ENCODE data around the gene CASP8. TPM values are rescaled to one million over a fixed set of nuclear protein-coding genes. Genes with fewer than 3 reads are reported as not detected.

Gene CASP8
- total and polyA plus RNA-seq, 2 donors (not counting 3 experiments of a cell fraction or from before 2014, with no cell fraction given), result 5.3 to 5.8 TPM

- BruUV-seq (replicated peaks), result no TSS peak
- Histone ChIP-seq H3K4me1 (ENCODE audit: control insufficient read depth, extremely low read depth, insufficient read depth, low read length) (no peaks in the 10 kb centered on the region), H3K27me3 (ENCODE audit: control insufficient read depth in 2 of 2, insufficient read depth in 2 of 2, low read length in 2 of 2) (no peaks in the 10 kb centered on the region), H3K4me3 (replicated peaks in 1 of 3; ENCODE audit: insufficient read depth in 1 of 3, low read depth in 1 of 3, low read length in 3 of 3) (no peak overlapping the region), H3K79me2 (ENCODE audit: control insufficient read depth, insufficient read depth, low read length) (no peaks in the 10 kb centered on the region), H3K4me2 (ENCODE audit: insufficient read depth, low read length) (no peak overlapping the region), H3K9me3 (replicated peaks; ENCODE audit: control insufficient read depth, insufficient read depth, low read length) (no peaks in the 10 kb centered on the region), H2AFZ (ENCODE audit: low read depth, low read length) (no peak overlapping the region), H3K9ac (replicated peaks; ENCODE audit: extremely low read depth, insufficient read depth, low read length) (no peak overlapping the region), H3K36me3 (ENCODE audit: control insufficient read depth in 2 of 2, extremely low read depth in 1 of 2, insufficient read depth in 2 of 2, low read length in 2 of 2) (no peaks in the 10 kb centered on the region), H3K27ac (ENCODE audit: insufficient read depth, low read depth, low read length) (no peak overlapping the region), H3K9me1 (replicated peaks; ENCODE audit: control insufficient read depth, extremely low read depth, insufficient read depth, low read length) (no peaks in the 10 kb centered on the region), H4K20me1 (replicated peaks; ENCODE audit: control insufficient read depth, extremely low read depth, insufficient read depth, low read length) (no peaks in the 10 kb centered on the region)
- intact Hi-C loops (cut with micrococcal nuclease), result no loop called here
- dilution Hi-C loops (cut with MboI; ENCODE audit: extremely low pct_ligation_motif_present, low sequenced_read_pairs), result no loop called here
- no peak for FAIRE-seq
- CTCF ChIA-PET, result interaction anchor here (1.3 kb wide), 1 partner anchor 9 kb away, joined by 4 read pairs; no protein-coding TSS in a partner anchor
- TF ChIP-seq POLR2A (IDR thresholded peaks at IDR 0.05; ENCODE audit: low read depth, low read length) (no peak), EZH2 (IDR thresholded peaks at IDR 0.05; ENCODE audit: borderline replicate concordance, low read depth, low read length, severe bottlenecking) (no peak), POLR2AphosphoS5 (IDR thresholded peaks at IDR 0.05; ENCODE audit: insufficient read depth, low read depth, low read length) (no peak), FOS (IDR thresholded peaks at IDR 0.05; ENCODE audit: borderline replicate concordance, insufficient read depth, low read length) (no peak), MYC (IDR thresholded peaks at IDR 0.05; ENCODE audit: low read depth, low read length) (no peak), GATA2 (IDR thresholded peaks at IDR 0.05; ENCODE audit: insufficient read depth, insufficient read length, low read depth, low read length) (no peak), JUN (IDR thresholded peaks at IDR 0.05; ENCODE audit: borderline replicate concordance, insufficient read depth, insufficient read length, low read depth) (no peak), CTCF (IDR thresholded peaks at IDR 0.05; ENCODE audit: extremely low read depth in 1 of 2, insufficient read depth in 1 of 2, low read depth in 1 of 2, low read length in 2 of 2) (no peak), MAX (IDR thresholded peaks at IDR 0.05; ENCODE audit: insufficient read depth, insufficient read length) (no peak)
- POLR2A ChIA-PET, result no interaction called here
- DNase-seq (ENCODE audit: low read depth, low spot score), result no peak
These were observed 48.6 kb downstream of the CASP8 start for GRCh38 chr2:201308914-201309313.
